ENCODE measurements around the gene DDX42.

The DDX42 gene

DNA sequence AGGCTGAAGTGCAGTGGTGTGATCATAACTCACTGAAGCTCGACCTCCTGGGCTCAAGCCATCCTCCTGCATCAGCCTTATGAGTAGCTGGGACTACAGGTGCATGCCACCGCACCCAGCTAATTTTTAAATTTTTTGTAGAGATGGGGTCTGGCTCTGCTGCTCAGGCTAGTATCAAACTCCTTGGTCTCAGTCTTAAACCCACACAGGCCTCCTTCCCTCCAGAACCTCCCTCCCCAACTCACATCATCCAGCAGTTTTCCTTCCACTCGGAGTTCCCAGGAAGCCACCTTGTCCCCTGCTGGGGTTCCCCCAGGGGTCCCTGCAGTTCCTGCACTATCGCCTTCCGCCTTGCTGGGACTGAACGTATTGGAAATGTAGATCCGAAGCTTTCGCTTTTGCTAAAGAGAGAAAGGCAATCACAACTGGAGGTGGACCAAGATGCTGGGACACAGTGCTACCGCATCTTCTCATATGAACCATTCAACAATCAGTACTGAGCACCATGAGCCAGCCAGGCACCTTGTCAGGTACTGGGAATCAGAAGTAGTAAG lies 61.3 kb downstream of the DDX42 start:
- no peak overlapping the region for H3K4me3 ChIP-seq (ENCODE audit: low read depth in 1 of 5, low read length in 5 of 5)

DNA sequence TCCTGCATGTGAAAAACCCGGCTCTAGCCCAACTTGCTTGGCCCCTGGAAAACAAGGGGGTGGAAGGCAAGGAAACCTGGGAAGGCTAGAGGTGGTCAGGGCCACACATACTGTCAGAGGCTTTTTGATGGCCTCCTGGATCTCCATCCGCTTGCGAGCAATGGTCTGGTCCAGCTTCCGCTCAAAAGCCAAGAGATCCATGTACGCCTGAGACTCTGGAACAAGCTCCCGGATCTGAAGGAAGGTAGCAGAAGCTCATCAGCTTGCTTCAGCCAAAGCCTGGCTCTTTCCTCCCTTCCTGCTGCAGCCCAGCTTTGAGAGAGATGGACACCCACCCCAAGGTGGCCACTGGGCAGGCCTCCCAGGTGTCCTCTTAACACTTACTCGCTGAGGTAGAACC lies 62.8 kb downstream of the DDX42 start:
- H3K4me1 ChIP-seq (ENCODE audit: control insufficient read depth in 5 of 5, insufficient read depth in 5 of 5, low read length in 5 of 5), result peaks cover 18 to 63% (median 52%) of the 10 kb centered on the region in 5 donors
- H3K4me3 ChIP-seq (ENCODE audit: low read depth in 1 of 5, low read length in 5 of 5), result no peak overlapping the region
- peaks cover 0 to 55% (median 51%) of the 10 kb centered on the region in 5 donors for H3K36me3 ChIP-seq (ENCODE audit: control insufficient read depth in 5 of 5, insufficient read depth in 5 of 5, low read length in 5 of 5)
- no peak overlapping the region for H3K9ac ChIP-seq (ENCODE audit: low read length in 5 of 5)
- no peak overlapping the region for H3K27ac ChIP-seq (ENCODE audit: low read depth, low read length)
- H3K9me3 ChIP-seq (ENCODE audit: control insufficient read depth in 5 of 5, low read length in 5 of 5), result no peaks in the 10 kb centered on the region
- H3K27me3 ChIP-seq (ENCODE audit: control insufficient read depth in 5 of 5, insufficient read depth in 4 of 5, low read length in 5 of 5), result no peaks in the 10 kb centered on the region

More for the DNA sequence above, 61.3 kb downstream of the DDX42 start:
- no peaks in the 10 kb centered on the region for H3K9me3 ChIP-seq (ENCODE audit: control insufficient read depth in 5 of 5, low read length in 5 of 5)
- no peak overlapping the region for H3K9ac ChIP-seq (ENCODE audit: low read length in 5 of 5)
- no peak overlapping the region for H3K27ac ChIP-seq (ENCODE audit: low read depth, low read length)
- H3K27me3 ChIP-seq (ENCODE audit: control insufficient read depth in 5 of 5, insufficient read depth in 4 of 5, low read length in 5 of 5), result no peaks in the 10 kb centered on the region
- peaks cover 11 to 48% (median 36%) of the 10 kb centered on the region in 5 donors for H3K4me1 ChIP-seq (ENCODE audit: control insufficient read depth in 5 of 5, insufficient read depth in 5 of 5, low read length in 5 of 5)
- H3K36me3 ChIP-seq (ENCODE audit: control insufficient read depth in 5 of 5, insufficient read depth in 5 of 5, low read length in 5 of 5), result peaks cover 0 to 71% (median 67%) of the 10 kb centered on the region in 5 donors

DNA sequence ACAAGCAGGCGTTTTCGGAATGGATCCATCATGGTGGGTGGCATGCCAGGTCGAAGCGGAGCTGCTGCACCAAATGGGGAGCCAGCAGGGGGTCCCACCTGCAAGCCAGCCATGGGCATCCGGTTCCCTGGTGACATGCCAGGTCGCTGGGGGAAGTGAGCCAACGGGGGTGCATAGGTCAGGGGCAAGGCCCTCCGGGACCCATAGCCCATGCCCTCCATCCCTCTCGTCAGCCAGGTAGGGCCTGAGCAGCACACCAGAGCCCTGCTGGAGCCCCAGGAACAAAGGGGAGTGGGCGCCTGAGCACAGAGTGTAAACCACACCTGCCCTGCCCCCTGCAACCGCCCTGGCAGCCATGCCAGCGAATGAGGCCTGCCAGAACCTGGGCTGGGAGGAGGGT lies 63.5 kb downstream of the DDX42 start:
- Histone ChIP-seq H3K27me3 (ENCODE audit: control insufficient read depth in 5 of 5, insufficient read depth in 4 of 5, low read length in 5 of 5) (no peaks in the 10 kb centered on the region), H3K36me3 (ENCODE audit: control insufficient read depth in 5 of 5, insufficient read depth in 5 of 5, low read length in 5 of 5) (peaks cover 0 to 49% (median 45%) of the 10 kb centered on the region in 5 donors), H3K9me3 (ENCODE audit: control insufficient read depth in 5 of 5, low read length in 5 of 5) (no peaks in the 10 kb centered on the region), H3K27ac (ENCODE audit: low read depth, low read length) (no peak overlapping the region), H3K4me1 (ENCODE audit: control insufficient read depth in 5 of 5, insufficient read depth in 5 of 5, low read length in 5 of 5) (peaks cover 18 to 66% (median 56%) of the 10 kb centered on the region in 5 donors), H3K9ac (ENCODE audit: low read length in 5 of 5) (peak overlapping the region in 2 of 5 donors; percentile 17 to 53), H3K4me3 (ENCODE audit: low read depth in 1 of 5, low read length in 5 of 5) (peak overlapping the region in 1 of 5 donors; percentile 30)

DNA sequence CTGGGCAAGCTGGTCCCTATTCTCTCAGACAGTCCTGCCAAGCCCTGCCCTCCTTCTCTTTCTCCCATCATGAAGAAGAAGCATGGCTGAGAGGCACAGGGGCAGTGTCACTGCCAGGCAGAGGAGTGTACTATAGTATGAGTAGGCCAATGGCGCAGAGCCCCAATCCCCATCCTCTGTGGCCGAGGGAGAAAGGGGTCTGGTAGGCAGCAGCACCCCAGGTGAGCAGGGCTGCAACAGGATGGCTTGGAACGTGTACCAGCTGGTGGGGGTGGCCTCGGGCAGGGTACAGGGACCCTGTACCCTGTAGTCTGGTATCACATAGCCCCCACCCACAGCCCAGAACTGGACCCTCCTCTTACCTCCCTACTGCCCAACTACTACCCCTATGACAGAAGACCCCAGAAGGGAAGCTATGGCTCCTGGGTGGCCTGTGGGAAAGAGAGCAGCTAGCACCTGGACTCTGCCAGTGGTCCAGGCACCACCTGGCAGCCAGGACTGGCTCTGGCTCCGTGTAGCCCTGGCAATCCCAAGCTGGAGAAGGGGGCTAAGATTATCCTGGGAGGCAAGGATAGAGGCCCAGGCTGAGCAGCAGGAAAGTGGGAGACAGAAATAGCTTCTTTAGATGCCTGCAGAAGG lies 64.1 kb downstream of the DDX42 start:
- H3K36me3 ChIP-seq (ENCODE audit: control insufficient read depth in 5 of 5, insufficient read depth in 5 of 5, low read length in 5 of 5), result peaks cover 0 to 43% (median 39%) of the 10 kb centered on the region in 5 donors
- no peaks in the 10 kb centered on the region for H3K9me3 ChIP-seq (ENCODE audit: control insufficient read depth in 5 of 5, low read length in 5 of 5)
- peak overlapping the region; percentile 62 for H3K27ac ChIP-seq (ENCODE audit: low read depth, low read length)
- peak overlapping the region in 3 of 5 donors; percentile 22 to 30 (median 22) for H3K4me3 ChIP-seq (ENCODE audit: low read depth in 1 of 5, low read length in 5 of 5)
- H3K27me3 ChIP-seq (ENCODE audit: control insufficient read depth in 5 of 5, insufficient read depth in 4 of 5, low read length in 5 of 5), result no peaks in the 10 kb centered on the region
- peaks cover 18 to 63% (median 56%) of the 10 kb centered on the region in 5 donors for H3K4me1 ChIP-seq (ENCODE audit: control insufficient read depth in 5 of 5, insufficient read depth in 5 of 5, low read length in 5 of 5)
- H3K9ac ChIP-seq (ENCODE audit: low read length in 5 of 5), result peak overlapping the region in 3 of 5 donors; percentile 17 to 53 (median 24)

DNA sequence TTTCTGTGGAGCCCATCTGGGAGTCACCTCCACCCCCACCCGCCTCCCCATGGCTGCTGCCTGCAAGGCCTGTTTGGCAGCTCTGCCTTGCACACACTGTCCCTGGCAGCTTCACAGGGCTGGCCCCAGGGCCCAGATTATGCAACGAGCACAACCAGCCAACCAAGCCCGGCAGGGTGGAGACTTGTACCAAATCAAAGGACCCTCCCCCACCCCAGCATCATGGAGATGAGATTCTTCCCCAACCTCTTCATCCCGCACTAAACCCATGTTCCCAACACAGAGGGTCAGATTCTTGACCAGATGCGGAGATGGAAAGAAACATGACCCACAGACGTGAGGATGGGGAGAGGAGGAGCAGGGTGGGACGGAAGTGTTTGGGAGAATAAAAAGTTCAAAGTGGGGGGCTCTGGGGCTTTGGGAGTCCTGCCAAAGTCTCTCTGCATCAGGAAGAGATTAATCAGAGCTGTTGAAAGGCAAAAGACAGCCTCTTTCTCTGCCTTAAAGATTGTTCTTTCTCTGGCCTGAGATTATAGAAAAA lies 64.7 kb downstream of the DDX42 start:
- Histone ChIP-seq H3K27ac (ENCODE audit: low read depth, low read length) (peak overlapping the region; percentile 62), H3K4me1 (ENCODE audit: control insufficient read depth in 5 of 5, insufficient read depth in 5 of 5, low read length in 5 of 5) (peaks cover 18 to 69% (median 56%) of the 10 kb centered on the region in 5 donors), H3K4me3 (ENCODE audit: low read depth in 1 of 5, low read length in 5 of 5) (peak overlapping the region in 3 of 5 donors; percentile 22 to 30 (median 25))

DNA sequence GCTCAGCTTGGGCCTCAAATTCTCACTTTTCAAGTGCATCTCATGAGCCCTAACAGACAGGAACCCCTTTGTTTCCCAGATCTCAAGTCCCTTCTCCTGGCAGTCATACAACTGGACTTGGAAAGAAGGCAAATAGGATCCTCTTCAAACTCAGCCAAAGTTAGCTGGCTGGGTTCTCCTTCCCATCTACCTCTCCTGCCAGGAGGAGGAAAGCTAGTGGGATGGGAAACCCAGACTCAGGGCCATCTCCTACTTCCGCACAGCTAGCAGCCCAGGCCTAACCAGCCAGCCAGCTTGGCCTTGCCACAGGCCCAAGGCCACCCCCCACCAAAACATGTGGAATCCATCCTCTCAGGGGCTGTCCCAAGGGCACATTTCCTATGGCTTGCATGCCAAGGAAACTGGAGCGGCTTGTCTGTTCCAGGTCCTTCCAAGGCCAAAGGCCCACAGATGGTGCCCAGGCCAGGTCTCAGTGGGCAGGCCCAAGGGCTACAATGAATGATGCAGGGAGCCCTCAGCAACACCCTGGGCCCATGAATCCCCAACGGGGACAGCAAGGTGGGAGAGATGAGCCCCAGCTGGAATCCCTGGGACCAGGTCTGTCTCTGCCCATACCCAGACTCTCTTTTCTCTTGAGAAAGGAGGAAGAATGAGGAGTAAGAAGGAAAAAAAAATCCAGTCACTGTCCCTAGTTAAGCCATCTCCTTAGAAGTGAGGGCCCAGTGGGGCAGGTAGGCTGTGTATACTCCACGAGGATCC lies 66.8 kb downstream of the DDX42 start:
- Histone ChIP-seq H3K27ac (ENCODE audit: low read depth, low read length) (peak overlapping the region; percentile 93), H3K4me1 (ENCODE audit: control insufficient read depth in 5 of 5, insufficient read depth in 5 of 5, low read length in 5 of 5) (peaks cover 18 to 62% (median 55%) of the 10 kb centered on the region in 5 donors), H3K9ac (ENCODE audit: low read length in 5 of 5) (peak overlapping the region; percentile 50 to 92 (median 87)), H3K27me3 (ENCODE audit: control insufficient read depth in 5 of 5, insufficient read depth in 4 of 5, low read length in 5 of 5) (no peaks in the 10 kb centered on the region), H3K9me3 (ENCODE audit: control insufficient read depth in 5 of 5, low read length in 5 of 5) (no peaks in the 10 kb centered on the region), H3K36me3 (ENCODE audit: control insufficient read depth in 5 of 5, insufficient read depth in 5 of 5, low read length in 5 of 5) (peaks cover 0 to 16% (median 13%) of the 10 kb centered on the region in 5 donors), H3K4me3 (ENCODE audit: low read depth in 1 of 5, low read length in 5 of 5) (peak overlapping the region; percentile 80 to 90 (median 84))

More for the DNA sequence above, 64.7 kb downstream of the DDX42 start:
- H3K9me3 ChIP-seq (ENCODE audit: control insufficient read depth in 5 of 5, low read length in 5 of 5), result no peaks in the 10 kb centered on the region
- no peaks in the 10 kb centered on the region for H3K27me3 ChIP-seq (ENCODE audit: control insufficient read depth in 5 of 5, insufficient read depth in 4 of 5, low read length in 5 of 5)
- H3K36me3 ChIP-seq (ENCODE audit: control insufficient read depth in 5 of 5, insufficient read depth in 5 of 5, low read length in 5 of 5), result peaks cover 0 to 36% (median 33%) of the 10 kb centered on the region in 5 donors
- peak overlapping the region in 2 of 5 donors; percentile 24 to 56 for H3K9ac ChIP-seq (ENCODE audit: low read length in 5 of 5)

DNA sequence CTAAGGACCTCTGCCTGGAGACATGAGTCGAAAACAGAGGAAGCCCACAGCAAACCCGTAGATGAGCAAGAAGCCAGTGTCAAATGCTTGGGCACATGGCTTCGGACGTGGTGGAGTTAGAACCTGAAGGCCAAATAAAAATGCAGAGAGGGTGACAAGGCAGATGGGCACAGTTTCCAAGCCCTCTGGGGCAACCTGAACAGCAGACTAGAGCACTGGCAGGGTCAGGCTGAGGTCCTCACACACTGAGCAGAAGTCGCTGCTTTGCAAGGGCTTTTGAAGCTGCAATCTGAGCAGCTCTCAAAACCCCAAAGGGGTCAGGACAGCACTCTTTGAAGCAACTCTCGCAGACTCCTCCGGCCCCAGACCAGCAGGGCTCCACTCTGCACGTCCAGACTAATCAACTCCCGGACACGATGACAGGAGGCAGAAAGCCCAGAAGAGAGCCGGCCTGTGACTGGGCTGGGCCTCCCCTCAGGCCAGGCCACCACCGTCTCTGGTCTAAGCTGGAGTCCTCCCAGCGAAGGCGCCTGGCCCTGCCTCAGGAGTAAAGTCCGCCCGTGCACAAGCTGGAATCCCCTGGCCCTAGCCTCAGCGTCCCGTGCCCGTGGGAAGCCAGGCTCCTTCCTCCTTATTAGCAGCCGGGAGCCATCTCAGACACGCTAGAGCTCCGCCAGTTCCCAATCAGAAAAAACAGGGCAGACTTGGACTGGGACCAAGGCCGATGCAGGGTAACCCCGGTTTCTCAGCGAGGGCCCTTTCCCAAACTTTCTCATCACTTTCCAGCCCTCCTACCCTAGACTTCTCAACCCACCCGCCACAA lies 67.6 kb downstream of the DDX42 start:
- peak overlapping the region; percentile 69 to 92 (median 87) for H3K9ac ChIP-seq (ENCODE audit: low read length in 5 of 5)
- H3K36me3 ChIP-seq (ENCODE audit: control insufficient read depth in 5 of 5, insufficient read depth in 5 of 5, low read length in 5 of 5), result peaks cover 0 to 10% (median 6%) of the 10 kb centered on the region in 5 donors

DNA sequence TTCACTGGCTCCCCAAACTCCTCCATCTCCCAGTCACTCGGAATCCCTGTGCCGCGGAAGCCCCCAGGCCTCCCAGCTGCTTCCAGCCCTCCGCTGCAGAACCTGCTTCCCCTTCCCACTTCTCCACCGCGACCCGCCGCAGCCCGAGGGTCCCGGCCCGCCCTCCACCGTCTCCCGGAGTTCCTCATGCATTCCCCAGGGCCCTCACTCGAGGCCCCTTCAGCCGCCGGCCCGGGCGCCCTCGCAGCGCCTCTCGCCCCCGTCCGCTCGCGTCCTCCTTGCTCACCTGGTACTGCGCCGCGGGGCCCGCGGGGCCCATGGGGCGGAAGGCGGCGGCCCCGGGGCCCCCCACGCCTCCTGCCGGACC lies 68.2 kb downstream of the DDX42 start:
- Histone ChIP-seq H3K27ac (ENCODE audit: low read depth, low read length) (peak overlapping the region; percentile 93), H3K9me3 (ENCODE audit: control insufficient read depth in 5 of 5, low read length in 5 of 5) (no peaks in the 10 kb centered on the region), H3K36me3 (ENCODE audit: control insufficient read depth in 5 of 5, insufficient read depth in 5 of 5, low read length in 5 of 5) (peaks cover 0 to 4% (median 3%) of the 10 kb centered on the region in 5 donors), H3K27me3 (ENCODE audit: control insufficient read depth in 5 of 5, insufficient read depth in 4 of 5, low read length in 5 of 5) (no peaks in the 10 kb centered on the region), H3K4me3 (ENCODE audit: low read depth in 1 of 5, low read length in 5 of 5) (peak overlapping the region; percentile 80 to 90 (median 84)), H3K4me1 (ENCODE audit: control insufficient read depth in 5 of 5, insufficient read depth in 5 of 5, low read length in 5 of 5) (peaks cover 18 to 61% (median 53%) of the 10 kb centered on the region in 5 donors), H3K9ac (ENCODE audit: low read length in 5 of 5) (peak overlapping the region; percentile 69 to 92 (median 87))

More for the DNA sequence above, 67.6 kb downstream of the DDX42 start:
- Histone ChIP-seq H3K4me3 (ENCODE audit: low read depth in 1 of 5, low read length in 5 of 5) (peak overlapping the region; percentile 80 to 90 (median 84)), H3K27ac (ENCODE audit: low read depth, low read length) (peak overlapping the region; percentile 93), H3K27me3 (ENCODE audit: control insufficient read depth in 5 of 5, insufficient read depth in 4 of 5, low read length in 5 of 5) (no peaks in the 10 kb centered on the region), H3K9me3 (ENCODE audit: control insufficient read depth in 5 of 5, low read length in 5 of 5) (no peaks in the 10 kb centered on the region), H3K4me1 (ENCODE audit: control insufficient read depth in 5 of 5, insufficient read depth in 5 of 5, low read length in 5 of 5) (peaks cover 18 to 62% (median 55%) of the 10 kb centered on the region in 5 donors)

All from subcutaneous abdominal adipose tissue (tissue), 5 donors.